MCF 10A (cell line): ENCODE measurements around the gene PAX2. TPM values are rescaled to one million over a fixed set of nuclear protein-coding genes. Genes with fewer than 3 reads are reported as not detected.

Experiments used
- BruUV-seq: library from RNA; stranded (reverse); fragments of 400-500 nt; replicated peaks from 2 replicates; lab custom pipeline; 2021; lab: Mats Ljungman, UMichigan
- CTCF ChIA-PET: fragments of 300-600 bp; sonication (Branson Sonifier 250); formaldehyde crosslinking; extraction: SDS; loops from one replicate; lab custom pipeline; 2021; ENCODE audit warnings: antibody characterized with exemption, inconsistent platforms; lab: Yijun Ruan, JAX
- POLR2A ChIA-PET: fragments of 300-600, 350-650 bp; sonication (Branson Sonifier 250); formaldehyde crosslinking; extraction: SDS; loops from one replicate; lab custom pipeline; 2020; ENCODE audit warnings: antibody characterized with exemption, inconsistent platforms; lab: Yijun Ruan, JAX
- DNase-seq: peaks from one replicate; pipeline ENCODE4 v3.0.0-alpha.2; 2018; ENCODE audit not compliant: unreplicated experiment
- H3K27ac Mint-ChIP-seq: one replicate; pipeline ENCODE4 v1.8.0; 2022; ENCODE audit warnings: mild to moderate bottlenecking, low read depth, mixed read lengths; ENCODE audit not compliant: unreplicated experiment
- H3K27me3 Mint-ChIP-seq: one replicate; pipeline ENCODE4 v1.8.0; 2022; ENCODE audit warnings: mixed read lengths; ENCODE audit not compliant: insufficient read depth, unreplicated experiment
- H3K36me3 Mint-ChIP-seq: one replicate; pipeline ENCODE4 v1.8.0; 2022; ENCODE audit warnings: mild to moderate bottlenecking, moderate library complexity, mixed read lengths; ENCODE audit not compliant: insufficient read depth, unreplicated experiment
- H3K4me1 Mint-ChIP-seq: one replicate; pipeline ENCODE4 v1.8.0; 2022; ENCODE audit warnings: mixed read lengths; ENCODE audit not compliant: insufficient read depth, unreplicated experiment
- H3K4me3 Mint-ChIP-seq: one replicate; pipeline ENCODE4 v1.8.0; 2022; ENCODE audit warnings: mild to moderate bottlenecking, moderate library complexity, mixed read lengths; ENCODE audit not compliant: unreplicated experiment
- H3K9me3 Mint-ChIP-seq: one replicate; pipeline ENCODE4 v1.8.0; 2022; ENCODE audit warnings: mixed read lengths; ENCODE audit not compliant: unreplicated experiment
- intact Hi-C: fragments of 100-400 bp; cut with micrococcal nuclease; formaldehyde crosslinking; loops from 2 replicates; pipeline ENCODE4 v1.14.1; 2022
- total RNA-seq: library from RNA; stranded (reverse); gene quantifications from 2 replicates; pipeline ENCODE4 v1.2.3, GENCODE V29; 2022
- TF ChIP-seq, protein P1 (sequence below): fragments of 200-600 bp; IDR thresholded peaks from one replicate; pipeline ENCODE4 v1.8.0; 2022; ENCODE audit warnings: antibody characterized with exemption, mild to moderate bottlenecking; ENCODE audit not compliant: unreplicated experiment

Gene PAX2
- total RNA-seq, 1 experiment from 2014 or later, result not detected

DNA sequence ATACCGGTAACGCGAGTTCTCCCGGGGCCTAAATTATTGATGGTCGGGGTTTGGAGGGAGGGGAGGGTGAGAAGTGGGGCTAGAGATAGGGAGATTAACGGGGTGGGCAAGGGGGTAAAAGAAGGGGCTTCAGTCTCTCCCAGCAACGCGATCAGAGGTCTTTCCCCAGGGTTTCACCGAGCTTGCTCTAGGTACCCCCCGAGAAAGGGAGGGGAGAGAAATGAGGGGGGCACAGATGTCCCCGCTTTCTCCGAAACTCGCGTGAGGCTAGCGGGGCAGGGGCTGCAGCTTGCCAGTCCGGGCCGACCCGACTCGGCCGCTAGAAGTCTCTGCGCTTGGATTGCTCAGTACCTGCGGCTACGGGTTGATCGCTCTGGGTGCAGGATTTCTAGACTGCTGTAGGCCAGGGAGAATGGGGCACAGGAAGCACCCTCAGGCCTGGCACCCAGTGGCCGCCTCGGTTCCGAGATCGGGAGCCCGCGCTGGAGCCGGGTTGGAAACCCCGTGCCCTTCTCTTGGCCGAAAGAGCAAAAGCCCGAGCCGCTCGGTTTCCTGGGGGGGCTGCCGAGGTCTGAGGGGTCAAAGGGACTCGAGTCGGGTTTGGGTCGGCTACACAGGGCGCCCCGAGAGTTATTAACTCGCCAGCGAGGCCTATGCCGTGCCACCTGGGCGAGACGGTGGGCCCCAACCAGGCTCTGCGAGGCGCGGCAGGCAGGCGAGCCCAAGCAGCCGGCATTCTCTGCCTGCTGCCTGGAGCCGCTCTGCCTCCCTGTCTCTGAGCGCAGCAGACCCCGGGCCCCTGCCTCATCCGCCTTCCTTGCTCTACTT is 3.1 kb downstream of the PAX2 start:
- ChIA-PET POLR2A (interaction anchor here (0.7 kb wide), 1 partner anchor 38 kb away, joined by 3 read pairs; no protein-coding TSS in a partner anchor), CTCF (interaction anchor here (0.7 kb wide), 1 partner anchor 185 kb away, joined by 3 read pairs; no protein-coding TSS in a partner anchor)
- Mint-ChIP-seq H3K27me3 (peaks cover 94% of the 10 kb centered on the region), H3K36me3 (peaks cover 5% of the 10 kb centered on the region), H3K9me3 (no peaks in the 10 kb centered on the region), H3K4me1 (peaks cover 7% of the 10 kb centered on the region), H3K4me3 (no peak overlapping the region), H3K27ac (no peak overlapping the region)
- intact Hi-C loops, result loop anchor here (10.0 kb wide), 1 partner anchor 74 kb away; no protein-coding TSS in a partner anchor
- no peak for DNase-seq
- BruUV-seq, result no TSS peak
- TF ChIP-seq, protein P1, sequence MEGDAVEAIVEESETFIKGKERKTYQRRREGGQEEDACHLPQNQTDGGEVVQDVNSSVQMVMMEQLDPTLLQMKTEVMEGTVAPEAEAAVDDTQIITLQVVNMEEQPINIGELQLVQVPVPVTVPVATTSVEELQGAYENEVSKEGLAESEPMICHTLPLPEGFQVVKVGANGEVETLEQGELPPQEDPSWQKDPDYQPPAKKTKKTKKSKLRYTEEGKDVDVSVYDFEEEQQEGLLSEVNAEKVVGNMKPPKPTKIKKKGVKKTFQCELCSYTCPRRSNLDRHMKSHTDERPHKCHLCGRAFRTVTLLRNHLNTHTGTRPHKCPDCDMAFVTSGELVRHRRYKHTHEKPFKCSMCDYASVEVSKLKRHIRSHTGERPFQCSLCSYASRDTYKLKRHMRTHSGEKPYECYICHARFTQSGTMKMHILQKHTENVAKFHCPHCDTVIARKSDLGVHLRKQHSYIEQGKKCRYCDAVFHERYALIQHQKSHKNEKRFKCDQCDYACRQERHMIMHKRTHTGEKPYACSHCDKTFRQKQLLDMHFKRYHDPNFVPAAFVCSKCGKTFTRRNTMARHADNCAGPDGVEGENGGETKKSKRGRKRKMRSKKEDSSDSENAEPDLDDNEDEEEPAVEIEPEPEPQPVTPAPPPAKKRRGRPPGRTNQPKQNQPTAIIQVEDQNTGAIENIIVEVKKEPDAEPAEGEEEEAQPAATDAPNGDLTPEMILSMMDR, result no peak

DNA sequence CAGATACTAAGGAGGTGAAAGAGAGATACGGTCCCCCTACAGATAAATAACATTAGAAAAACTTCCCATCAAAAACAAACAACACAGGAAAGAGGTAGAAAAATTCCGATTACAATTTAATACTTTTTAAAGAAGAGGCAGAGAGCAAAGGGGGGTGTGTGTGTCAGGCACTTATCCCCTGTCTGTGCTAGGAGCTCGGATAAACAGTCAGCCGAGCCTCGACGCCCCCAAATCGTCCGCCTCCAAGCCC is 3.6 kb downstream of the PAX2 start:
- Mint-ChIP-seq H3K36me3 (peaks cover 5% of the 10 kb centered on the region), H3K9me3 (no peaks in the 10 kb centered on the region), H3K27ac (no peak overlapping the region), H3K27me3 (peaks cover 94% of the 10 kb centered on the region), H3K4me1 (peaks cover 7% of the 10 kb centered on the region), H3K4me3 (no peak overlapping the region)
- POLR2A ChIA-PET, result no interaction called here
- intact Hi-C loops, result loop anchor here (10.0 kb wide), 1 partner anchor 74 kb away; no protein-coding TSS in a partner anchor
- BruUV-seq, result no TSS peak
- CTCF ChIA-PET, result interaction anchor here (0.6 to 0.7 kb wide), 3 partner anchors 55 to 213 kb away, joined by 3 read pairs; partner anchors contain the start of gene HIF1AN
- TF ChIP-seq, protein P1, result no peak
- DNase-seq, result no peak

DNA sequence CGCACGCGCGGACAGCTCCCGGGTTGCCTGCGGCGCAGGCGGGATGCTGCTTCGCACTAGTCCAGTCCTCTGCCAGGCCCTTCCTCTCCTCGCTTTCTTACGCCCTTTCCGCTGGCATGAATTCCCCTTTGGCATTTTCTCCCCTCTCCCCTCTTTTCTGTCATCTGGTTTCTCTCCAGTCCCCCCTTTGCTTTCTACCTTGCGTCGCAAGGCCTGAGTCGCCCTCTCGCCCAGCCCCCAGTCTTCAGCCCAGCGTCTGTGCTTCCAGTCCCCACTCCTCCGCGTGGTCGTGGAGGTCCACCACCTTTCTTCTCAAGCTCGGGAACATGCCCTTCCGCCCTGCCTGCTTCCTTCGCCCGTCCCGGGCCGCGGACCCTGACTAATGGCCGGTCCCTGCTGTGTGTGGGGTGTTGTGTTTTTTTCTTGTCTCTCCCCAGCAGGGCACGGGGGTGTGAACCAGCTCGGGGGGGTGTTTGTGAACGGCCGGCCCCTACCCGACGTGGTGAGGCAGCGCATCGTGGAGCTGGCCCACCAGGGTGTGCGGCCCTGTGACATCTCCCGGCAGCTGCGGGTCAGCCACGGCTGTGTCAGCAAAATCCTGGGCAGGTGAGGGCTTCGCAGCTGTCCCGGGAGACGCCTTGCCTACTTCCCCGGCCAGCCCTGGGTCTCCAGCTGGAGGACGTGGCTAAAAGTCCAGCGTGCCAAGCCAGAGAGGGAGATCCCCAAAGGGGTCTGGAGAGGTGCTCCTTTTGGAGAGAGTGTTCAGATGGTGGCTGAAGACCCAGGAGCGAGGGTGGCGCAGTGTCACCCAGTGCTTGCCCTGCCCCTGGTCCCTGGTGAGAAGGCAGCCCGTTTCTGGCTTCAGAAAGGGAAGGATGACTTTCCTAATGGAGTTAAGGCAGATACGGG is 4.2 kb downstream of the PAX2 start:
- Mint-ChIP-seq H3K9me3 (no peaks in the 10 kb centered on the region), H3K4me1 (peaks cover 7% of the 10 kb centered on the region), H3K36me3 (peaks cover 5% of the 10 kb centered on the region), H3K27ac (no peak overlapping the region), H3K4me3 (no peak overlapping the region), H3K27me3 (peaks cover 94% of the 10 kb centered on the region)
- ChIA-PET POLR2A (no interaction called here), CTCF (interaction anchor here (0.6 to 0.7 kb wide), 4 partner anchors 20 to 214 kb away, joined by 3 read pairs; partner anchors contain the start of gene HIF1AN)
- TF ChIP-seq, protein P1, result no peak
- intact Hi-C loops, result loop anchor here (10.0 kb wide), 1 partner anchor 75 kb away; no protein-coding TSS in a partner anchor
- no TSS peak for BruUV-seq
- no peak for DNase-seq
